Measurements from ENCODE around the gene DDIT3.
"Not testable (repeated sequence)": the region's sequence is repeated elsewhere in the genome, so short reads cannot be mapped to it uniquely, and the experiment has no call there.

Gene DDIT3

GRCh38 chr12:57500213-57500612, 20.1 kb downstream of the DDIT3 start:
- peaks cover 90% of the 10 kb centered on the region for H3K36me3 ChIP-seq (ENCODE audit: insufficient read depth, low read length)
- DNase-seq (ENCODE audit: low read depth, low spot score), result no peak
- no peaks in the 10 kb centered on the region for H3K9me3 ChIP-seq (ENCODE audit: low read depth, low read length)

GRCh38 chr12:57498571-57498970, 21.7 kb downstream of the DDIT3 start:
- Histone ChIP-seq H3K36me3 (ENCODE audit: insufficient read depth, low read length) (peaks cover 78% of the 10 kb centered on the region), H3K27ac (no peak overlapping the region)

More at GRCh38 chr12:57500213-57500612, 20.1 kb downstream of the DDIT3 start:
- TF ChIP-seq EZH2 (IDR thresholded peaks at IDR 0.05) (no peak), FOXP2 (optimal IDR thresholded peaks at IDR 0.05; ENCODE audit: control extremely low read depth, extremely low read length, insufficient read depth) (no peak), POLR2AphosphoS5 (IDR thresholded peaks at IDR 0.05; ENCODE audit: borderline replicate concordance, low read depth, low read length) (no peak)
- H3K9ac ChIP-seq (ENCODE audit: insufficient read length), result no peak overlapping the region
- H3K4me3 ChIP-seq, result no peak overlapping the region
- no peak overlapping the region for H3K27ac ChIP-seq

GRCh38 chr12:57498132-57498502, 22.2 kb downstream of the DDIT3 start:
- H3K4me3 ChIP-seq, result no peak overlapping the region
- H3K9ac ChIP-seq (ENCODE audit: insufficient read length), result no peak overlapping the region
- H3K36me3 ChIP-seq (ENCODE audit: insufficient read depth, low read length), result peaks cover 74% of the 10 kb centered on the region
- no peak for DNase-seq (ENCODE audit: low read depth, low spot score)
- no peak for TF ChIP-seq POLR2AphosphoS5 (IDR thresholded peaks at IDR 0.05; ENCODE audit: borderline replicate concordance, low read depth, low read length)
- TF ChIP-seq EZH2 (IDR thresholded peaks at IDR 0.05), result no peak
- no peak for TF ChIP-seq FOXP2 (optimal IDR thresholded peaks at IDR 0.05; ENCODE audit: control extremely low read depth, extremely low read length, insufficient read depth)
- no peaks in the 10 kb centered on the region for H3K9me3 ChIP-seq (ENCODE audit: low read depth, low read length)
- no peak overlapping the region for H3K27ac ChIP-seq

More at GRCh38 chr12:57498571-57498970, 21.7 kb downstream of the DDIT3 start:
- no peak overlapping the region for H3K4me3 ChIP-seq
- TF ChIP-seq EZH2 (IDR thresholded peaks at IDR 0.05) (no peak), FOXP2 (optimal IDR thresholded peaks at IDR 0.05; ENCODE audit: control extremely low read depth, extremely low read length, insufficient read depth) (no peak), POLR2AphosphoS5 (IDR thresholded peaks at IDR 0.05; ENCODE audit: borderline replicate concordance, low read depth, low read length) (no peak)
- no peaks in the 10 kb centered on the region for H3K9me3 ChIP-seq (ENCODE audit: low read depth, low read length)
- no peak overlapping the region for H3K9ac ChIP-seq (ENCODE audit: insufficient read length)
- no peak for DNase-seq (ENCODE audit: low read depth, low spot score)

- no peak for DNase-seq (ENCODE audit: low read depth, low spot score)
- Histone ChIP-seq H3K4me3 (no peak overlapping the region), H3K27ac (no peak overlapping the region), H3K9ac (ENCODE audit: insufficient read length) (no peak overlapping the region), H3K9me3 (ENCODE audit: low read depth, low read length) (no peaks in the 10 kb centered on the region), H3K36me3 (ENCODE audit: insufficient read depth, low read length) (peaks cover 73% of the 10 kb centered on the region)
- TF ChIP-seq EZH2 (IDR thresholded peaks at IDR 0.05) (no peak), FOXP2 (optimal IDR thresholded peaks at IDR 0.05; ENCODE audit: control extremely low read depth, extremely low read length, insufficient read depth) (no peak)
These were observed 22.8 kb downstream of the DDIT3 start for GRCh38 chr12:57497223-57498131.

GRCh38 chr12:57496822-57497221, 23.5 kb downstream of the DDIT3 start:
- Histone ChIP-seq H3K9me3 (ENCODE audit: low read depth, low read length) (no peaks in the 10 kb centered on the region), H3K27ac (no peak overlapping the region), H3K36me3 (ENCODE audit: insufficient read depth, low read length) (peaks cover 72% of the 10 kb centered on the region), H3K4me3 (no peak overlapping the region), H3K9ac (ENCODE audit: insufficient read length) (no peak overlapping the region)
- DNase-seq (ENCODE audit: low read depth, low spot score), result no peak
- TF ChIP-seq FOXP2 (optimal IDR thresholded peaks at IDR 0.05; ENCODE audit: control extremely low read depth, extremely low read length, insufficient read depth) (no peak), EZH2 (IDR thresholded peaks at IDR 0.05) (no peak), POLR2AphosphoS5 (IDR thresholded peaks at IDR 0.05; ENCODE audit: borderline replicate concordance, low read depth, low read length) (peak; percentile 30; the same call in 1 of the 2 replicates)

- not testable (repeated sequence) for H3K27ac ChIP-seq; DNase-seq (ENCODE audit: low read depth, low spot score); H3K9ac ChIP-seq (ENCODE audit: insufficient read length); H3K9me3 ChIP-seq (ENCODE audit: low read depth, low read length); H3K4me3 ChIP-seq
- H3K36me3 ChIP-seq (ENCODE audit: insufficient read depth, low read length), result peaks cover 72% of the 10 kb centered on the region
These were observed 25.1 kb downstream of the DDIT3 start for GRCh38 chr12:57495051-57495701.

GRCh38 chr12:57491393-57492280, 28.7 kb downstream of the DDIT3 start:
- Histone ChIP-seq H3K9ac (ENCODE audit: insufficient read length) (no peak overlapping the region), H3K27ac (no peak overlapping the region), H3K9me3 (ENCODE audit: low read depth, low read length) (no peaks in the 10 kb centered on the region), H3K36me3 (ENCODE audit: insufficient read depth, low read length) (peaks cover 59% of the 10 kb centered on the region), H3K4me3 (no peak overlapping the region)
- TF ChIP-seq FOXP2 (optimal IDR thresholded peaks at IDR 0.05; ENCODE audit: control extremely low read depth, extremely low read length, insufficient read depth), result no peak
- TF ChIP-seq EZH2 (IDR thresholded peaks at IDR 0.05), result no peak
- no peak for TF ChIP-seq POLR2AphosphoS5 (IDR thresholded peaks at IDR 0.05; ENCODE audit: borderline replicate concordance, low read depth, low read length)
- DNase-seq (ENCODE audit: low read depth, low spot score), result no peak

GRCh38 chr12:57490126-57490525, 30.2 kb downstream of the DDIT3 start:
- H3K27ac ChIP-seq, result no peak overlapping the region; the same call in 1 of the 2 replicates
- TF ChIP-seq EZH2 (IDR thresholded peaks at IDR 0.05) (no peak), POLR2AphosphoS5 (IDR thresholded peaks at IDR 0.05; ENCODE audit: borderline replicate concordance, low read depth, low read length) (no peak), FOXP2 (optimal IDR thresholded peaks at IDR 0.05; ENCODE audit: control extremely low read depth, extremely low read length, insufficient read depth) (no peak)
- H3K36me3 ChIP-seq (ENCODE audit: insufficient read depth, low read length), result peaks cover 50% of the 10 kb centered on the region
- no peak overlapping the region for H3K4me3 ChIP-seq
- DNase-seq (ENCODE audit: low read depth, low spot score), result no peak
- no peaks in the 10 kb centered on the region for H3K9me3 ChIP-seq (ENCODE audit: low read depth, low read length)
- no peak overlapping the region for H3K9ac ChIP-seq (ENCODE audit: insufficient read length)
